Trophoblast cell (in vitro differentiated cells and primary cell): ENCODE results near the gene CSE1L.
A peak's percentile ranks its signal among the peaks of the same experiment; 100 is the strongest.

Source experiments
- DNase-seq, 2 donors: peaks; one replicate each; pipeline ENCODE4 v3.0.0-alpha.2; 2016
- H2AFZ ChIP-seq: 2 replicates; pipeline ENCODE4 v1.6.1; 2013; ENCODE audit warnings: low read length, moderate library complexity, mild to moderate bottlenecking; ENCODE audit not compliant: insufficient read depth, poor library complexity
- H2AK5ac ChIP-seq: 2 replicates; pipeline ENCODE4 v1.6.1; 2013; ENCODE audit warnings: mild to moderate bottlenecking, low read length
- H2BK120ac ChIP-seq: 2 replicates; pipeline ENCODE4 v1.6.1; 2013; ENCODE audit warnings: low read length, mild to moderate bottlenecking, moderate library complexity; ENCODE audit not compliant: insufficient read depth, poor library complexity
- H2BK12ac ChIP-seq: 2 replicates; pipeline ENCODE4 v1.6.1; 2013; ENCODE audit warnings: mild to moderate bottlenecking, low read length, moderate library complexity
- H2BK5ac ChIP-seq: 2 replicates; pipeline ENCODE4 v1.6.1; 2013; ENCODE audit warnings: low read length, low read depth, moderate library complexity, mild to moderate bottlenecking; ENCODE audit not compliant: poor library complexity
- H3K14ac ChIP-seq: 2 replicates; pipeline ENCODE4 v1.6.1; 2013; ENCODE audit warnings: mild to moderate bottlenecking, low read length
- H3K18ac ChIP-seq: 2 replicates; pipeline ENCODE4 v1.6.1; 2013; ENCODE audit warnings: mild to moderate bottlenecking, low read length
- H3K23ac ChIP-seq: 2 replicates; pipeline ENCODE4 v1.6.1; 2013; ENCODE audit warnings: low read length
- H3K27ac ChIP-seq: 2 replicates; pipeline ENCODE4 v1.5.1; 2013; ENCODE audit warnings: low read depth, mild to moderate bottlenecking, inconsistent platforms, low read length, moderate library complexity
- H3K27me3 ChIP-seq: 2 replicates; pipeline ENCODE4 v1.6.1; 2013; ENCODE audit warnings: inconsistent platforms, mild to moderate bottlenecking, low read length, moderate library complexity; ENCODE audit not compliant: insufficient read depth
- H3K36me3 ChIP-seq, 2 experiments: 1 replicate in 1 of 2; 2 replicates in 1 of 2; pipeline ENCODE4 v1.6.1; 2013; ENCODE audit warnings: low read length in 2 of 2, mild to moderate bottlenecking in 2 of 2, moderate library complexity in 1 of 2; ENCODE audit not compliant: insufficient read depth in 2 of 2, control insufficient read depth in 1 of 2
- H3K4ac ChIP-seq: 2 replicates; pipeline ENCODE4 v1.6.1; 2013; ENCODE audit warnings: low read depth, mild to moderate bottlenecking, low read length, moderate library complexity
- H3K4me1 ChIP-seq, 2 experiments: 1 replicate in 1 of 2; 2 replicates in 1 of 2; pipeline ENCODE4 v1.6.1; 2013; ENCODE audit warnings: low read length in 2 of 2, mild to moderate bottlenecking in 2 of 2, moderate library complexity in 1 of 2; ENCODE audit not compliant: insufficient read depth in 2 of 2, control insufficient read depth in 1 of 2
- H3K4me2 ChIP-seq: 2 replicates; pipeline ENCODE4 v1.6.1; 2013; ENCODE audit warnings: inconsistent platforms, mild to moderate bottlenecking, low read length, moderate library complexity
- H3K4me3 ChIP-seq: 2 replicates; pipeline ENCODE4 v1.5.1; 2013; ENCODE audit warnings: mild to moderate bottlenecking, low read depth, low read length, inconsistent platforms
- H3K79me1 ChIP-seq: one replicate; pipeline ENCODE4 v1.6.1; 2013; ENCODE audit warnings: low read length
- H3K79me2 ChIP-seq: 2 replicates; pipeline ENCODE4 v1.6.1; 2013; ENCODE audit warnings: low read length, mild to moderate bottlenecking; ENCODE audit not compliant: control insufficient read depth, insufficient read depth, poor library complexity
- H3K9ac ChIP-seq: 2 replicates; pipeline ENCODE4 v1.6.1; 2013; ENCODE audit warnings: mild to moderate bottlenecking, low read length
- H3K9me3 ChIP-seq: 2 replicates; pipeline ENCODE4 v1.6.1; 2013; ENCODE audit warnings: low read depth, mild to moderate bottlenecking, control low read depth, inconsistent platforms, low read length; ENCODE audit not compliant: insufficient read depth
- H4K12ac ChIP-seq: 2 replicates; pipeline ENCODE4 v1.6.1; 2013; ENCODE audit warnings: low read depth, mild to moderate bottlenecking, low read length, moderate library complexity
- H4K8ac ChIP-seq: 2 replicates; pipeline ENCODE4 v1.6.1; 2013; ENCODE audit warnings: low read depth, mild to moderate bottlenecking, low read length, moderate library complexity
- H4K91ac ChIP-seq: one replicate; pipeline ENCODE4 v1.6.1; 2013; ENCODE audit warnings: low read depth, mild to moderate bottlenecking, low read length, moderate library complexity
- WGBS: extraction: QIAGEN DNeasy Blood & Tissue Kit; methylation state at CpG from one replicate; pipeline ENCODE4 v1.1.7; 2013; ENCODE audit warnings: missing lambda C conversion rate; ENCODE audit not compliant: insufficient read length, insufficient coverage; ENCODE audit errors: extremely low coverage; 5-methylcytosine and 5-hydroxymethylcytosine counted together

Gene CSE1L

GRCh38 chr20:49045440-49046086, 549 bp upstream of the CSE1L start:
- WGBS, result no CpG with 5 or more reads among the region's 12 CpGs

GRCh38 chr20:49052334-49052733, 6.2 kb downstream of the CSE1L start:
- Histone ChIP-seq H3K4me3 (no peak overlapping the region), H2BK5ac (no peak overlapping the region)

More at GRCh38 chr20:49045440-49046086, 549 bp upstream of the CSE1L start:
- H3K18ac ChIP-seq, result peak overlapping the region; percentile 78
- H2AFZ ChIP-seq, result peak overlapping the region; percentile 50
- no peak overlapping the region for H3K23ac ChIP-seq
- peak overlapping the region; percentile 86 for H3K4me2 ChIP-seq
- peak overlapping the region; percentile 19 for H3K4me3 ChIP-seq
- no peak overlapping the region for H2AK5ac ChIP-seq
- H3K9me3 ChIP-seq, result no peaks in the 10 kb centered on the region
- peak overlapping the region; percentile 71 for H3K14ac ChIP-seq
- peaks cover 10% of the 10 kb centered on the region for H3K79me1 ChIP-seq
- H2BK5ac ChIP-seq, result peak overlapping the region; percentile 38
- peak overlapping the region; percentile 40 for H4K12ac ChIP-seq
- no peaks in the 10 kb centered on the region for H3K27me3 ChIP-seq
- no peak for DNase-seq
- peak overlapping the region; percentile 70 for H4K91ac ChIP-seq
- peaks cover 21% of the 10 kb centered on the region for H3K79me2 ChIP-seq
- H2BK12ac ChIP-seq, result no peak overlapping the region
- H4K8ac ChIP-seq, result peak overlapping the region; percentile 76
- peak overlapping the region; percentile 36 for H2BK120ac ChIP-seq
- H3K27ac ChIP-seq, result peak overlapping the region; percentile 16
- peaks cover 4 to 7% of the 10 kb centered on the region in 2 experiments for H3K4me1 ChIP-seq
- peak overlapping the region; percentile 56 for H3K4ac ChIP-seq
- peaks cover 0 to 4% of the 10 kb centered on the region in 2 experiments for H3K36me3 ChIP-seq
- H3K9ac ChIP-seq, result peak overlapping the region; percentile 78

GRCh38 chr20:49054056-49054643, 8.0 kb downstream of the CSE1L start:
- Histone ChIP-seq H2AK5ac (no peak overlapping the region), H3K27me3 (no peaks in the 10 kb centered on the region)

More at GRCh38 chr20:49052334-49052733, 6.2 kb downstream of the CSE1L start:
- no peak overlapping the region for H3K4me2 ChIP-seq
- no peak overlapping the region for H4K8ac ChIP-seq
- WGBS, result no CpG with 5 or more reads among the region's 1 CpG
- no peak overlapping the region for H4K91ac ChIP-seq
- H3K36me3 ChIP-seq, result peaks cover 7 to 8% of the 10 kb centered on the region in 2 experiments
- H2BK12ac ChIP-seq, result no peak overlapping the region
- H3K9me3 ChIP-seq, result no peaks in the 10 kb centered on the region
- H4K12ac ChIP-seq, result no peak overlapping the region
- H3K23ac ChIP-seq, result no peak overlapping the region
- no peak overlapping the region for H2AK5ac ChIP-seq
- H3K4ac ChIP-seq, result peak overlapping the region; percentile 95
- no peak overlapping the region for H3K18ac ChIP-seq
- no peak overlapping the region for H3K9ac ChIP-seq
- DNase-seq, result no peak
- peaks cover 37% of the 10 kb centered on the region for H3K79me2 ChIP-seq
- H3K79me1 ChIP-seq, result no peaks in the 10 kb centered on the region
- no peak overlapping the region for H3K14ac ChIP-seq
- H2BK120ac ChIP-seq, result no peak overlapping the region
- H2AFZ ChIP-seq, result no peak overlapping the region
- no peak overlapping the region for H3K27ac ChIP-seq
- H3K27me3 ChIP-seq, result no peaks in the 10 kb centered on the region
- peaks cover 3 to 9% of the 10 kb centered on the region in 2 experiments for H3K4me1 ChIP-seq

GRCh38 chr20:49063279-49063678, 17.2 kb downstream of the CSE1L start:
- Histone ChIP-seq H3K18ac (no peak overlapping the region), H3K36me3 (peaks cover 32 to 34% of the 10 kb centered on the region in 2 experiments), H2BK120ac (no peak overlapping the region), H2AK5ac (no peak overlapping the region), H3K79me1 (no peaks in the 10 kb centered on the region), H3K4ac (no peak overlapping the region), H4K91ac (no peak overlapping the region), H3K79me2 (no peaks in the 10 kb centered on the region), H2AFZ (no peak overlapping the region), H3K4me2 (no peak overlapping the region), H3K14ac (no peak overlapping the region), H4K8ac (no peak overlapping the region), H2BK12ac (no peak overlapping the region), H3K9ac (no peak overlapping the region), H3K4me1 (no peaks in the 10 kb centered on the region), H3K9me3 (no peaks in the 10 kb centered on the region), H3K23ac (no peak overlapping the region), H4K12ac (no peak overlapping the region), H3K27ac (no peak overlapping the region), H2BK5ac (no peak overlapping the region), H3K27me3 (no peaks in the 10 kb centered on the region), H3K4me3 (no peak overlapping the region)
- DNase-seq, result no peak
- WGBS, result no CpG with 5 or more reads among the region's 3 CpGs

More at GRCh38 chr20:49054056-49054643, 8.0 kb downstream of the CSE1L start:
- DNase-seq, result no peak
- no peak overlapping the region for H2BK120ac ChIP-seq
- no peak overlapping the region for H3K9ac ChIP-seq
- no peak overlapping the region for H4K12ac ChIP-seq
- no peaks in the 10 kb centered on the region for H3K79me1 ChIP-seq
- no CpG with 5 or more reads among the region's 4 CpGs for WGBS
- H3K18ac ChIP-seq, result no peak overlapping the region
- no peak overlapping the region for H2BK5ac ChIP-seq
- peaks cover 33% of the 10 kb centered on the region for H3K79me2 ChIP-seq
- H3K4ac ChIP-seq, result peak overlapping the region; percentile 97
- no peak overlapping the region for H3K14ac ChIP-seq
- H3K9me3 ChIP-seq, result peaks cover 1% of the 10 kb centered on the region
- H3K27ac ChIP-seq, result no peak overlapping the region
- no peak overlapping the region for H3K4me3 ChIP-seq
- H3K4me1 ChIP-seq, result peaks cover 3 to 7% of the 10 kb centered on the region in 2 experiments
- no peak overlapping the region for H4K91ac ChIP-seq
- H2AFZ ChIP-seq, result no peak overlapping the region
- no peak overlapping the region for H3K23ac ChIP-seq
- H2BK12ac ChIP-seq, result no peak overlapping the region
- H4K8ac ChIP-seq, result no peak overlapping the region
- peaks cover 5 to 8% of the 10 kb centered on the region in 2 experiments for H3K36me3 ChIP-seq
- no peak overlapping the region for H3K4me2 ChIP-seq
